Effector CD4-positive, alpha-beta T cell (primary cell): ENCODE data around the gene HDGFL2.
A peak's percentile ranks its signal among the peaks of the same experiment; 100 is the strongest.

Experiments
- DNase-seq: peaks from one replicate; pipeline ENCODE4 v3.0.0-alpha.2; 2020
- total RNA-seq: gene quantifications from one replicate; lab custom pipeline; 2026; lab: John Stamatoyannopoulos, UW

The HDGFL2 gene
- 34.7 reads per million, percentile 60 among the genes with 10 or more reads in this experiment for total RNA-seq

GRCh38 chr19:4472174-4472974 lies at the start of gene HDGFL2:
TSS of gene HDGFL2 (plus strand) at chr19:4472297. CDS start at chr19:4472351, 54 bp downstream.
- no peak for DNase-seq

- DNase-seq: no peak
Measured at GRCh38 chr19:4423416-4424126, 48.5 kb upstream of the HDGFL2 start.

GRCh38 chr19:4425537-4425936 lies 46.6 kb upstream of the HDGFL2 start:
- DNase-seq: no peak

GRCh38 chr19:4428326-4428975 lies 43.6 kb upstream of the HDGFL2 start:
- no peak for DNase-seq

- DNase-seq: no peak
Measured at GRCh38 chr19:4429256-4429655, 42.8 kb upstream of the HDGFL2 start.

GRCh38 chr19:4429771-4430171 lies 42.3 kb upstream of the HDGFL2 start:
- no peak for DNase-seq

GRCh38 chr19:4430760-4431159 lies 41.3 kb upstream of the HDGFL2 start:
- DNase-seq: no peak

GRCh38 chr19:4431296-4431695 lies 40.8 kb upstream of the HDGFL2 start:
- no peak for DNase-seq

GRCh38 chr19:4431808-4432674 lies 40.1 kb upstream of the HDGFL2 start:
- no peak for DNase-seq

GRCh38 chr19:4432918-4433506 lies 39.1 kb upstream of the HDGFL2 start:
- DNase-seq: no peak

- no peak for DNase-seq
Measured at GRCh38 chr19:4434391-4434790, 37.7 kb upstream of the HDGFL2 start.

- no peak for DNase-seq
Measured at GRCh38 chr19:4436231-4436630, 35.9 kb upstream of the HDGFL2 start.

GRCh38 chr19:4437103-4437502 lies 35.0 kb upstream of the HDGFL2 start:
- no peak for DNase-seq

GRCh38 chr19:4439243-4439642 lies 32.9 kb upstream of the HDGFL2 start:
- DNase-seq: no peak

GRCh38 chr19:4441994-4442818 lies 29.9 kb upstream of the HDGFL2 start:
- DNase-seq: no peak

- DNase-seq: no peak
Measured at GRCh38 chr19:4442819-4443146, 29.3 kb upstream of the HDGFL2 start.

- no peak for DNase-seq
Measured at GRCh38 chr19:4443188-4443587, 28.9 kb upstream of the HDGFL2 start.

- DNase-seq: no peak
Measured at GRCh38 chr19:4443966-4444764, 27.9 kb upstream of the HDGFL2 start.

- no peak for DNase-seq
Measured at GRCh38 chr19:4444765-4445741, 27.0 kb upstream of the HDGFL2 start.
